Frontal cortex (tissue), 4 donors: ENCODE measurements around the gene MOB2. TPM values are rescaled to one million over a fixed set of nuclear protein-coding genes. Genes with fewer than 3 reads are reported as not detected.

Experiments used
- DNase-seq, 2 donors: peaks; one replicate each; pipeline ENCODE4 v3.0.0; 2012; ENCODE audit warnings: low spot score in 2 of 2
- FAIRE-seq: peaks from 2 replicates; lab custom pipeline; 2012; peaks lifted over from hg19 to GRCh38; lab: Jason Lieb, UNC
- total RNA-seq: library from RNA; depleted of rRNA; stranded (reverse); fragments of >200 nt; gene quantifications from one replicate; pipeline ENCODE4 v1.2.3, GENCODE V29; 2014
- donor health status: control.
- donor health status: control.
- donor health status: control.

MOB2 gene
- total RNA-seq, 1 donor from 2014 or later = 15.1 TPM

- FAIRE-seq (no peak), DNase-seq (no peak)
Observed at GRCh38 chr11:1506981-1507380, 20.4 kb upstream of the MOB2 start.

GRCh38 chr11:1505480-1505879 is 18.9 kb upstream of the MOB2 start:
- FAIRE-seq (no peak), DNase-seq (no peak)

- no peak for DNase-seq
- FAIRE-seq = no peak
Observed at GRCh38 chr11:1504581-1505290, 18.2 kb upstream of the MOB2 start.

- FAIRE-seq (no peak), DNase-seq (no peak)
Observed at GRCh38 chr11:1504138-1504537, 17.6 kb upstream of the MOB2 start.

- DNase-seq (no peak), FAIRE-seq (no peak)
Observed at GRCh38 chr11:1503708-1504104, 17.1 kb upstream of the MOB2 start.

- peak in 1 of 2 donors; percentile 66 for DNase-seq
- no peak for FAIRE-seq
Observed at GRCh38 chr11:1502954-1503707, 16.6 kb upstream of the MOB2 start.

GRCh38 chr11:1502168-1502953 is 15.8 kb upstream of the MOB2 start:
- no peak for FAIRE-seq
- DNase-seq = no peak

GRCh38 chr11:1501421-1502167 is 15.0 kb upstream of the MOB2 start:
- no peak for DNase-seq
- FAIRE-seq = no peak

GRCh38 chr11:1500466-1501420 is 14.2 kb upstream of the MOB2 start:
- FAIRE-seq (no peak), DNase-seq (no peak)

- FAIRE-seq = no peak
- no peak for DNase-seq
Observed at GRCh38 chr11:1499899-1500298, 13.3 kb upstream of the MOB2 start.

GRCh38 chr11:1499261-1499890 is 12.8 kb upstream of the MOB2 start:
- DNase-seq = no peak
- no peak for FAIRE-seq

- DNase-seq (no peak), FAIRE-seq (no peak)
Observed at GRCh38 chr11:1498262-1498661, 11.7 kb upstream of the MOB2 start.

- FAIRE-seq (no peak), DNase-seq (no peak)
Observed at GRCh38 chr11:1497600-1497999, 11.0 kb upstream of the MOB2 start.

GRCh38 chr11:1496761-1497095 is 10.1 kb upstream of the MOB2 start:
- DNase-seq = no peak
- FAIRE-seq = no peak

- FAIRE-seq (no peak), DNase-seq (no peak)
Observed at GRCh38 chr11:1496091-1496760, 9.6 kb upstream of the MOB2 start.

GRCh38 chr11:1494650-1495049 is 8.1 kb upstream of the MOB2 start:
- DNase-seq (no peak), FAIRE-seq (no peak)

- DNase-seq (no peak), FAIRE-seq (no peak)
Observed at GRCh38 chr11:1493650-1494244, 7.2 kb upstream of the MOB2 start.

- no peak for DNase-seq
- FAIRE-seq = no peak
Observed at GRCh38 chr11:1491379-1491778, 4.8 kb upstream of the MOB2 start.
